Skeletal muscle tissue (tissue), 4 donors: ENCODE results near the gene MPHOSPH9. TPM values are rescaled to one million over a fixed set of nuclear protein-coding genes. Genes with fewer than 3 reads are reported as not detected.
"Not testable (repeated sequence)": the region's sequence is repeated elsewhere in the genome, so short reads cannot be mapped to it uniquely, and the experiment has no call there.

Experiments used
- H3K27ac ChIP-seq: one replicate; pipeline ENCODE4 v1.7.0; 2013; ENCODE audit warnings: mild to moderate bottlenecking, low read depth, low read length, inconsistent platforms
- H3K27me3 ChIP-seq, 3 donors: one replicate each; pipeline ENCODE4 v1.7.0; 2013; ENCODE audit warnings: low read length in 3 of 3; ENCODE audit not compliant: control insufficient read depth in 3 of 3, insufficient read depth in 3 of 3
- H3K36me3 ChIP-seq, 3 donors: one replicate each; pipeline ENCODE4 v1.7.0; 2013; ENCODE audit warnings: low read length in 3 of 3; ENCODE audit not compliant: control insufficient read depth in 3 of 3, insufficient read depth in 3 of 3
- H3K4me1 ChIP-seq, 3 donors: one replicate each; pipeline ENCODE4 v1.7.0; 2013; ENCODE audit warnings: low read length in 3 of 3, mild to moderate bottlenecking in 3 of 3; ENCODE audit not compliant: control insufficient read depth in 3 of 3, insufficient read depth in 3 of 3
- H3K4me3 ChIP-seq, 3 donors: one replicate each; pipeline ENCODE4 v1.7.0; 2013; ENCODE audit warnings: low read length in 3 of 3
- H3K9ac ChIP-seq, 3 donors: one replicate each; pipeline ENCODE4 v1.7.0; 2013; ENCODE audit warnings: low read length in 3 of 3, mild to moderate bottlenecking in 3 of 3, moderate library complexity in 2 of 3, low read depth in 1 of 3
- H3K9me3 ChIP-seq, 3 donors: one replicate each; pipeline ENCODE4 v1.7.0; 2013; ENCODE audit warnings: low read length in 3 of 3; ENCODE audit not compliant: control insufficient read depth in 3 of 3
- total RNA-seq: library from RNA; depleted of rRNA; stranded (reverse); fragments of >200 nt; gene quantifications from one replicate; pipeline ENCODE4 v1.2.3, GENCODE V29; 2014
- donor health status: Osteomylitis.

The MPHOSPH9 gene
- total RNA-seq, 1 donor from 2014 or later = 44.9 TPM

GRCh38 chr12:123258593-123258992, 25.7 kb upstream of the MPHOSPH9 start:
- Histone ChIP-seq H3K9me3 (no peaks in the 10 kb centered on the region), H3K4me1 (peaks cover 8 to 15% (median 13%) of the 10 kb centered on the region in 3 donors), H3K4me3 (no peak overlapping the region), H3K36me3 (peaks cover 41 to 47% (median 46%) of the 10 kb centered on the region in 3 donors), H3K9ac (no peak overlapping the region), H3K27ac (no peak overlapping the region), H3K27me3 (no peaks in the 10 kb centered on the region)

GRCh38 chr12:123254853-123255446, 22.0 kb upstream of the MPHOSPH9 start:
- H3K27me3 ChIP-seq = no peaks in the 10 kb centered on the region
- H3K9ac ChIP-seq = no peak overlapping the region
- peaks cover 26 to 33% (median 26%) of the 10 kb centered on the region in 3 donors for H3K36me3 ChIP-seq
- no peak overlapping the region for H3K4me3 ChIP-seq
- H3K27ac ChIP-seq = no peak overlapping the region
- peaks cover 28 to 42% (median 33%) of the 10 kb centered on the region in 3 donors for H3K4me1 ChIP-seq
- H3K9me3 ChIP-seq = no peaks in the 10 kb centered on the region

DNA sequence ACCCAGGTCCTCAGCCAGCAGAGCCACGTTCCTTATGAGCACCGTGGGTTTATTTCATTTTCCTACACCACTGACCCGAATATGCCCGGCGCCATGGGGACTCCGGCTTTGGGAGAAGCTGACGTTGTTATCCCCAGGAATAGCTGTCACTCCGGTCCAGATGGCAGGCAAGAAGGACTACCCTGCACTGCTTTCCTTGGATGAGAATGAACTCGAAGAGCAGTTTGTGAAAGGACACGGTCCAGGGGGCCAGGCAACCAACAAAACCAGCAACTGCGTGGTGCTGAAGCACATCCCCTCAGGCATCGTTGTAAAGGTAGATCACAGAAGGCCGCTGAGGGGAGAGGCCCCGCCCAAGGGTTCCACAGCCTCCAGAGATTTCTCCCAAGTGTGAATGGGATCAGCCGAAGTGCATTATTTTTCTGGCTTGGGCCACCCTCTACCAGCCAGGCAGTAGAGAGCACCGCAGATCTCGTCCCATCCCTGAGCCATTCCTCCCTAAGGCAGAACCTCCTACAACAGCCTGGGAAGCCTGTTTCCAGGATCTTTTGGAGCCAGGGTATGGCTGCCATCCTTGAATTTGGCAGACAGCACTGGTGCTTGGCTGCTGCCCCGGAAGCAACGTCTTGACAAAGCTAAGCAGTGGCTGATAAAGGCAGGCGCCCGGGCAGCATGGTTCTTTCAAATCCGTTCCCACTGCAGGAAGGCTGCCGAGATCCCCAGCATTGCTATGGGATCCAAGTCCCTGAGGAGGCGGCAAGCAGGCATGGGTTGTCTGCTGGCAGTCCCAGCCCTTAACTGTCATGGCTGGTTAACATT, 20.9 kb upstream of the MPHOSPH9 start:
- H3K9ac ChIP-seq = peak overlapping the region in 1 of 3 donors; percentile 57
- H3K4me3 ChIP-seq = no peak overlapping the region
- peaks cover 28 to 42% (median 33%) of the 10 kb centered on the region in 3 donors for H3K4me1 ChIP-seq
- peaks cover 23 to 29% (median 23%) of the 10 kb centered on the region in 3 donors for H3K36me3 ChIP-seq
- no peaks in the 10 kb centered on the region for H3K9me3 ChIP-seq
- peak overlapping the region; percentile 25 for H3K27ac ChIP-seq
- H3K27me3 ChIP-seq = no peaks in the 10 kb centered on the region

DNA sequence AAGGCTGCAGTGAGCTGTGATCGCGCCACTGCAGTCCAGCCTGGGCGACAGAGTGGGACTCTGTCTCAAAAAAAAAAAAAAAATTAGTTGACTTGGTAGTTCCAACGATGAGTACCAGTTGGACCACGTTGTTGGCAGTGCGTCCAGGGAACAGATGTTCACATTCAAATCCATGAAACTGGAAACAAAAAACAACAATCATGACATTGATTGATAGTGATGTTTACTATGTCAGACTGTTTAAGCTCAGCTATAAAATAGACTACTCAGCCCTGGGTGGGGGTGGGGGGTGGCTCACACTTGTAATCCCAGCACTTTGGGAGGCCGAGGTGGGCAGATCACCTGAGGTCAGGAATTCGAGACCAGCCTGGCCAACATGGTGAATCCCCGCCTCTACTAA, 19.4 kb upstream of the MPHOSPH9 start:
- not testable (repeated sequence) for H3K27me3 ChIP-seq, H3K9ac ChIP-seq, H3K4me3 ChIP-seq, H3K9me3 ChIP-seq
- H3K27ac ChIP-seq = peak overlapping the region; percentile 19
- peaks cover 13 to 26% (median 15%) of the 10 kb centered on the region in 3 donors for H3K36me3 ChIP-seq
- peaks cover 28 to 42% (median 33%) of the 10 kb centered on the region in 3 donors for H3K4me1 ChIP-seq

DNA sequence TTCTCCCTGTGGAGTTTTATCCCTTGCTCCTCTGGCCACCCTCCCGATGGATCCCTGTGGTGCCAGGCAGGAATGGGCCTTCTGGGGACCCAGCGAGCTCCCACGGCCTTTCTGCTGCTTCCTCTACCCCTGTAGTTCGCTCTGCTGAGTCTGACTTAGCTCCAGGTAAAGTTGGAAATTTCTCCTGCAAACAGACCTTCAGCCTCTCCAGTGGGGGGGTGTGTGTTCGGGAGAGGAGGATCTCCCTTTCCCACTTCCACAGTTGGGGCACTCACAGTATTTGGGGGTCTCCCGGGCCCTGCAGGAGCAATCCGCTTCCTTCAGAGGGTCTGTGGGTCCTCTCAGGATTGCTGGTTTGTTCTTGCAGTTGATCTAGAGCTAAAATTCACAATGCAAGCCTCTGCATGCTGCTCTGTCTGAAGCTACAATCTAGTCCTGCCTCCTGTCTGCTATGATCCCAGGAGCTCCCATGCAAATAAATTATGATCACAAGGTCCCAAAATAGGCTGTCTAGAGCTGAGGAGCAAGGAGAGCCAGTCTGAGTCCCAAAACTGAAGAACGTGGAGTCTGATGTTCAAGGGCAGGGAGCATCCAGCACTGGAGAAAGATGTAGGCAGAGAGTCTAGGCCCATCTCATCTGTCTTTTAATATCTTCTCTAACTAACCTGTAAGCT, 18.6 kb upstream of the MPHOSPH9 start:
- no peaks in the 10 kb centered on the region for H3K27me3 ChIP-seq

GRCh38 chr12:123250471-123251383, 17.8 kb upstream of the MPHOSPH9 start:
- H3K36me3 ChIP-seq = peaks cover 7 to 19% (median 12%) of the 10 kb centered on the region in 3 donors

More for the DNA sequence above, 18.6 kb upstream of the MPHOSPH9 start:
- peak overlapping the region in 1 of 3 donors; percentile 39 for H3K4me3 ChIP-seq
- H3K9me3 ChIP-seq = no peaks in the 10 kb centered on the region
- peak overlapping the region; percentile 64 for H3K27ac ChIP-seq
- peak overlapping the region in 2 of 3 donors; percentile 41 to 45 for H3K9ac ChIP-seq
- H3K36me3 ChIP-seq = peaks cover 12 to 24% (median 13%) of the 10 kb centered on the region in 3 donors
- H3K4me1 ChIP-seq = peaks cover 28 to 42% (median 33%) of the 10 kb centered on the region in 3 donors

GRCh38 chr12:123248996-123249741, 16.2 kb upstream of the MPHOSPH9 start:
- Histone ChIP-seq H3K36me3 (peaks cover 4 to 12% (median 7%) of the 10 kb centered on the region in 3 donors), H3K4me1 (peaks cover 25 to 32% (median 25%) of the 10 kb centered on the region in 3 donors)
- H3K9ac ChIP-seq, H3K4me3 ChIP-seq, H3K27me3 ChIP-seq, H3K9me3 ChIP-seq, H3K27ac ChIP-seq: not testable (repeated sequence)

More at GRCh38 chr12:123250471-123251383, 17.8 kb upstream of the MPHOSPH9 start:
- Histone ChIP-seq H3K9ac (peak overlapping the region; percentile 41 to 45 (median 43)), H3K4me1 (peaks cover 28 to 42% (median 33%) of the 10 kb centered on the region in 3 donors), H3K9me3 (no peaks in the 10 kb centered on the region), H3K27me3 (no peaks in the 10 kb centered on the region), H3K27ac (peak overlapping the region; percentile 64), H3K4me3 (peak overlapping the region in 1 of 3 donors; percentile 39)

GRCh38 chr12:123248129-123248528, 15.2 kb upstream of the MPHOSPH9 start:
- H3K36me3 ChIP-seq, H3K9me3 ChIP-seq, H3K9ac ChIP-seq, H3K4me3 ChIP-seq, H3K27ac ChIP-seq, H3K27me3 ChIP-seq: not testable (repeated sequence)
- H3K4me1 ChIP-seq = peaks cover 16 to 22% (median 16%) of the 10 kb centered on the region in 3 donors
